HCT116 (cell line): ENCODE results near the gene SLC25A19. TPM values are rescaled to one million over a fixed set of nuclear protein-coding genes. Genes with fewer than 3 reads are reported as not detected.

Source experiments
- ATAC-seq: fragments of 200-7000 bp; cut with Tn5 transposase; 2 replicates; pipeline ENCODE4 v1.9.1; 2020; ENCODE audit warnings: mild to moderate bottlenecking, moderate library complexity
- BruUV-seq: library from RNA; stranded (reverse); fragments of 400-500 nt; replicated peaks from 2 replicates; lab custom pipeline; 2021; lab: Mats Ljungman, UMichigan
- CTCF ChIA-PET: fragments of 300-600 bp; sonication (Branson Sonifier 250); formaldehyde crosslinking; loops from one replicate; lab custom pipeline; 2021; ENCODE audit warnings: antibody characterized with exemption; lab: Charles Lee
- POLR2A ChIA-PET: fragments of 300-600, 350-600 bp; sonication (Branson Sonifier 250); formaldehyde crosslinking; loops from one replicate; lab custom pipeline; 2021; ENCODE audit warnings: antibody characterized with exemption; lab: Charles Lee
- RAD21 ChIA-PET, 2 experiments: fragments of 300-600 bp; sonication (Branson Sonifier 250); formaldehyde crosslinking; loops; one replicate each; lab custom pipeline; 2023; ENCODE audit warnings: low total read pairs in 2 of 2; ENCODE audit not compliant: uncharacterized antibody in 2 of 2, unreplicated experiment in 2 of 2, low non-redundant PET in 1 of 2; lab: Charles Lee
- DNase-seq: peaks from one replicate; pipeline ENCODE4 v3.0.0-alpha.2; 2010; ENCODE audit warnings: low read depth, low spot score
- H2AFZ ChIP-seq: fragments of 200-600 bp; shearing (Covaris generic), sonication (generic); 2 replicates; pipeline ENCODE4 v1.6.1; 2017; ENCODE audit warnings: low read depth, mixed run types, mixed read lengths, antibody characterized with exemption, low read length; ENCODE audit not compliant: poor library complexity, severe bottlenecking
- H3K27ac ChIP-seq: 2 replicates; pipeline ENCODE4 v1.5.1; 2012; ENCODE audit warnings: low read depth, low read length
- H3K27me3 ChIP-seq: fragments of 200-600 bp; sonication (generic); 2 replicates; pipeline ENCODE4 v1.6.1; 2016; ENCODE audit warnings: mixed run types, low read length, mixed read lengths; ENCODE audit not compliant: insufficient read depth
- H3K36me3 ChIP-seq, 2 experiments: fragments of 200-500 bp in 1 of 2; fragments of 200-600 bp in 1 of 2; sonication (Bioruptor generic) in 1 of 2; sonication (generic) in 1 of 2; 2 replicates each; pipeline versions ENCODE4 v1.5.1 to v1.6.1; 2014 to 2016; ENCODE audit warnings: low read length in 2 of 2, inconsistent platforms in 1 of 2, mixed read lengths in 1 of 2, mixed run types in 1 of 2; ENCODE audit not compliant: insufficient read depth in 2 of 2, control insufficient read depth in 1 of 2
- H3K4me1 ChIP-seq, 2 experiments: fragments of 200-600 bp in 1 of 2; sonication (generic) in 1 of 2; 2 replicates each; pipeline versions ENCODE4 v1.5.1 to v1.6.1; 2012 to 2017; ENCODE audit warnings: low read length in 2 of 2, inconsistent platforms in 1 of 2, mild to moderate bottlenecking in 1 of 2, mixed read lengths in 1 of 2, mixed run types in 1 of 2, moderate library complexity in 1 of 2; ENCODE audit not compliant: insufficient read depth in 2 of 2, control insufficient read depth in 1 of 2
- H3K4me2 ChIP-seq: fragments of 200-600 bp; sonication (generic); 2 replicates; pipeline ENCODE4 v1.6.1; 2017; ENCODE audit warnings: mixed run types, low read length, mixed read lengths
- H3K4me3 ChIP-seq, 2 experiments: fragments of 200-600 bp in 1 of 2; sonication (generic) in 1 of 2; replicated peaks in 1 of 2; 2 replicates each; pipeline ENCODE4 v1.5.1; 2011 to 2016; ENCODE audit warnings: low read length in 2 of 2, control low read depth in 1 of 2, low read depth in 1 of 2, mild to moderate bottlenecking in 1 of 2, mixed read lengths in 1 of 2, mixed run types in 1 of 2
- H3K79me2 ChIP-seq: fragments of 200-600 bp; sonication (generic); 2 replicates; pipeline ENCODE4 v1.6.1; 2017; ENCODE audit warnings: mild to moderate bottlenecking, mixed run types, low read length, moderate library complexity, mixed read lengths; ENCODE audit not compliant: insufficient read depth
- H3K9ac ChIP-seq: fragments of 200-600 bp; sonication (generic); 2 replicates; pipeline ENCODE4 v1.6.1; 2016; ENCODE audit warnings: low read length, mixed read lengths
- H3K9me2 ChIP-seq: fragments of 200-600 bp; sonication (generic), shearing (Covaris generic); 2 replicates; pipeline ENCODE4 v1.6.1; 2017; ENCODE audit warnings: mixed run types, mild to moderate bottlenecking, moderate library complexity; ENCODE audit not compliant: insufficient read depth
- H3K9me3 ChIP-seq, 2 experiments: fragments of 200-500 bp in 1 of 2; fragments of 200-600 bp in 1 of 2; sonication (Bioruptor generic) in 1 of 2; sonication (generic) in 1 of 2; 2 replicates each; pipeline ENCODE4 v1.6.1; 2014 to 2017; ENCODE audit warnings: low read length in 2 of 2, mixed read lengths in 2 of 2, inconsistent platforms in 1 of 2, low read depth in 1 of 2, mild to moderate bottlenecking in 1 of 2, mixed run types in 1 of 2, moderate library complexity in 1 of 2; ENCODE audit not compliant: control insufficient read depth in 1 of 2, insufficient read depth in 1 of 2
- H4K20me1 ChIP-seq: fragments of 200-600 bp; sonication (generic), shearing (Covaris generic); 2 replicates; pipeline ENCODE4 v1.6.1; 2017; ENCODE audit warnings: mixed run types, mild to moderate bottlenecking, moderate library complexity; ENCODE audit not compliant: insufficient read depth
- ATF3 ChIP-seq: IDR thresholded peaks from 2 replicates; pipeline ENCODE4 v1.6.1; 2012
- CTCF ChIP-seq, 3 experiments: fragments of 200-600 bp in 1 of 3; sonication (generic) in 1 of 3; IDR thresholded peaks in 2 of 3; conservative IDR thresholded peaks in 1 of 3; 2 replicates each; pipeline ENCODE4 v1.5.1; 2012 to 2017; ENCODE audit warnings: low read depth in 2 of 3, low read length in 2 of 3, antibody characterized with exemption in 1 of 3, borderline replicate concordance in 1 of 3, control low read depth in 1 of 3, mild to moderate bottlenecking in 1 of 3, mixed read lengths in 1 of 3, mixed run types in 1 of 3, moderate library complexity in 1 of 3; ENCODE audit not compliant: insufficient read depth in 1 of 3
- EGR1 ChIP-seq: IDR thresholded peaks from 2 replicates; pipeline ENCODE4 v1.6.1; 2012; ENCODE audit warnings: low read depth
- ELF1 ChIP-seq: IDR thresholded peaks from 2 replicates; pipeline ENCODE4 v1.6.1; 2012; ENCODE audit warnings: low read depth, borderline replicate concordance
- EZH2phosphoT487 ChIP-seq: fragments of 200-600 bp; IDR thresholded peaks from 2 replicates; pipeline ENCODE4 v1.6.1; 2018; ENCODE audit warnings: antibody characterized with exemption, borderline replicate concordance
- FOSL1 ChIP-seq: IDR thresholded peaks from 2 replicates; pipeline ENCODE4 v1.6.1; 2012; ENCODE audit warnings: low read depth
- JUND ChIP-seq: IDR thresholded peaks from 2 replicates; pipeline ENCODE4 v1.6.1; 2012
- SIN3A ChIP-seq: IDR thresholded peaks from 2 replicates; pipeline ENCODE4 v1.6.1; 2012; ENCODE audit warnings: low read depth
- SP1 ChIP-seq: IDR thresholded peaks from 2 replicates; pipeline ENCODE4 v1.6.1; 2012; ENCODE audit warnings: low read depth
- TCF7L2 ChIP-seq: IDR thresholded peaks from 2 replicates; pipeline ENCODE4 v1.7.0; 2011; ENCODE audit warnings: borderline replicate concordance, inconsistent platforms; ENCODE audit not compliant: insufficient read depth, insufficient read length; ENCODE audit errors: extremely low read depth
- ZFX ChIP-seq: fragments of 450-650 bp; IDR thresholded peaks from 2 replicates; pipeline ENCODE4 v1.6.1; 2017
- ZNF274 ChIP-seq: fragments of 200-500 bp; sonication (Bioruptor generic); IDR thresholded peaks from 2 replicates; pipeline ENCODE4 v1.6.1; 2014; ENCODE audit warnings: mild to moderate bottlenecking, low read depth, low read length, inconsistent platforms
- intact Hi-C: fragments of 100-400 bp; cut with micrococcal nuclease; formaldehyde crosslinking; loops from 2 replicates; pipeline ENCODE4 v1.10.0; 2022
- total RNA-seq: library from RNA; stranded (reverse); gene quantifications from one replicate; pipeline ENCODE4 v1.2.1, GENCODE V29; 2021; ENCODE audit not compliant: unreplicated experiment
- TF ChIP-seq, protein P1 (sequence below): IDR thresholded peaks from 2 replicates; pipeline ENCODE4 v1.6.1; 2012
- TF ChIP-seq, protein P2 (sequence below): IDR thresholded peaks from 2 replicates; pipeline ENCODE4 v1.6.1; 2011; ENCODE audit warnings: mild to moderate bottlenecking, low read length, moderate library complexity; ENCODE audit not compliant: insufficient replicate concordance; ENCODE audit errors: extremely low read depth

SLC25A19 gene
- total RNA-seq, 1 experiment from 2014 or later = 38.7 TPM

GRCh38 chr17:75308732-75309629 is 19.7 kb upstream of the SLC25A19 start:
- no TSS peak for BruUV-seq
- Histone ChIP-seq H3K36me3 (no peaks in the 10 kb centered on the region), H3K4me3 (no peak overlapping the region), H3K27ac (no peak overlapping the region; the same call in 1 of the 2 replicates), H3K9me3 (no peaks in the 10 kb centered on the region), H3K4me2 (peak overlapping the region; percentile 3; the same call in 1 of the 2 replicates), H3K9ac (no peak overlapping the region), H4K20me1 (no peaks in the 10 kb centered on the region), H3K9me2 (no peaks in the 10 kb centered on the region), H3K27me3 (no peaks in the 10 kb centered on the region), H2AFZ (no peak overlapping the region), H3K4me1 (peaks cover 7 to 21% of the 10 kb centered on the region in 2 experiments), H3K79me2 (no peaks in the 10 kb centered on the region)
- TF ChIP-seq ZFX (no peak), TCF7L2 (no peak), ELF1 (no peak), ZNF274 (no peak), CTCF (IDR thresholded peaks at IDR 0.05 in 2 of 3, conservative IDR thresholded peaks at IDR 0.05 in 1 of 3; ENCODE audit: borderline replicate concordance in 1 of 3, insufficient read depth in 1 of 3, low read depth in 2 of 3, low read length in 2 of 3) (no peak), EGR1 (no peak), SP1 (no peak), JUND (no peak), ATF3 (no peak), FOSL1 (no peak), SIN3A (no peak), EZH2phosphoT487 (no peak)
- TF ChIP-seq, protein P1, sequence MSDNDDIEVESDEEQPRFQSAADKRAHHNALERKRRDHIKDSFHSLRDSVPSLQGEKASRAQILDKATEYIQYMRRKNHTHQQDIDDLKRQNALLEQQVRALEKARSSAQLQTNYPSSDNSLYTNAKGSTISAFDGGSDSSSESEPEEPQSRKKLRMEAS = no peak
- TF ChIP-seq, protein P2, sequence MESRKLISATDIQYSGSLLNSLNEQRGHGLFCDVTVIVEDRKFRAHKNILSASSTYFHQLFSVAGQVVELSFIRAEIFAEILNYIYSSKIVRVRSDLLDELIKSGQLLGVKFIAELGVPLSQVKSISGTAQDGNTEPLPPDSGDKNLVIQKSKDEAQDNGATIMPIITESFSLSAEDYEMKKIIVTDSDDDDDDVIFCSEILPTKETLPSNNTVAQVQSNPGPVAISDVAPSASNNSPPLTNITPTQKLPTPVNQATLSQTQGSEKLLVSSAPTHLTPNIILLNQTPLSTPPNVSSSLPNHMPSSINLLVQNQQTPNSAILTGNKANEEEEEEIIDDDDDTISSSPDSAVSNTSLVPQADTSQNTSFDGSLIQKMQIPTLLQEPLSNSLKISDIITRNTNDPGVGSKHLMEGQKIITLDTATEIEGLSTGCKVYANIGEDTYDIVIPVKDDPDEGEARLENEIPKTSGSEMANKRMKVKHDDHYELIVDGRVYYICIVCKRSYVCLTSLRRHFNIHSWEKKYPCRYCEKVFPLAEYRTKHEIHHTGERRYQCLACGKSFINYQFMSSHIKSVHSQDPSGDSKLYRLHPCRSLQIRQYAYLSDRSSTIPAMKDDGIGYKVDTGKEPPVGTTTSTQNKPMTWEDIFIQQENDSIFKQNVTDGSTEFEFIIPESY = no peak
- ChIA-PET RAD21 (interaction anchor here in 1 of 2 experiments (0.6 to 1.5 kb wide), 3 partner anchors 8 to 85 kb away, joined by 3 to 4 read pairs (median 4); no protein-coding TSS in a partner anchor), POLR2A (no interaction called here), CTCF (interaction anchor here (1.9 kb wide), 1 partner anchor 14 kb away, joined by 7 read pairs; no protein-coding TSS in a partner anchor)
- intact Hi-C loops = no loop called here
- peak; percentile 47; the same call in 1 of the 2 replicates for ATAC-seq
- no peak for DNase-seq
